IMR-90 (cell line): Measurements from ENCODE around the gene GPSM3. TPM values are rescaled to one million over a fixed set of nuclear protein-coding genes. Genes with fewer than 3 reads are reported as not detected.

Source experiments
- ATAC-seq: fragments of 200-7000 bp; cut with Tn5 transposase; 2 replicates; pipeline ENCODE4 v1.9.1; 2020; ENCODE audit warnings: low read depth, mild to moderate bottlenecking, moderate library complexity
- BruUV-seq: library from RNA; stranded (reverse); fragments of 400-500 nt; replicated peaks from 2 replicates; lab custom pipeline; 2021; lab: Mats Ljungman, UMichigan
- CTCF ChIA-PET: fragments of 300-600 bp; formaldehyde crosslinking; extraction: SDS; loops from one replicate; lab custom pipeline; 2021; ENCODE audit warnings: antibody characterized with exemption; lab: Yijun Ruan, JAX
- POLR2A ChIA-PET: fragments of 300-600 bp; sonication (Branson Sonifier 250); formaldehyde crosslinking; loops from one replicate; lab custom pipeline; 2022; ENCODE audit warnings: antibody characterized with exemption; ENCODE audit not compliant: unreplicated experiment; lab: Charles Lee
- DNase-seq: peaks from one replicate; pipeline ENCODE4 v3.0.0; 2013
- H2AFZ ChIP-seq: replicated peaks from 2 replicates; pipeline ENCODE3; 2013; ENCODE audit warnings: low read length, mild to moderate bottlenecking; ENCODE audit not compliant: poor library complexity
- H2AK5ac ChIP-seq: 2 replicates; pipeline ENCODE4 v1.6.1; 2013; ENCODE audit warnings: low read depth, low read length, inconsistent platforms
- H2AK9ac ChIP-seq: replicated peaks from 2 replicates; pipeline ENCODE3; 2013; ENCODE audit warnings: mild to moderate bottlenecking, low read depth, low read length, moderate library complexity; ENCODE audit not compliant: poor library complexity
- H2BK120ac ChIP-seq: 2 replicates; pipeline ENCODE4 v1.6.1; 2013; ENCODE audit warnings: low read depth, low read length, inconsistent platforms
- H2BK15ac ChIP-seq: 3 replicates; pipeline ENCODE4 v1.6.1; 2013; ENCODE audit warnings: low read depth, low read length, inconsistent platforms
- H2BK20ac ChIP-seq: 2 replicates; pipeline ENCODE4 v1.6.1; 2013; ENCODE audit warnings: low read depth, mild to moderate bottlenecking, inconsistent platforms, low read length, moderate library complexity
- H2BK5ac ChIP-seq: 2 replicates; pipeline ENCODE4 v1.6.1; 2013; ENCODE audit warnings: mild to moderate bottlenecking, low read depth, low read length, inconsistent platforms; ENCODE audit not compliant: poor library complexity, severe bottlenecking
- H3K14ac ChIP-seq: replicated peaks from 2 replicates; pipeline ENCODE4 v1.6.1; 2013; ENCODE audit warnings: low read depth, low read length, inconsistent platforms
- H3K18ac ChIP-seq: 2 replicates; pipeline ENCODE4 v1.6.1; 2013; ENCODE audit warnings: low read depth, low read length, control low read depth
- H3K23ac ChIP-seq: 2 replicates; pipeline ENCODE4 v1.6.1; 2013; ENCODE audit warnings: low read depth, low read length, inconsistent platforms
- H3K27ac ChIP-seq: 2 replicates; pipeline ENCODE4 v1.5.1; 2013; ENCODE audit warnings: mild to moderate bottlenecking, control low read depth, low read length; ENCODE audit not compliant: insufficient read depth
- H3K27me3 ChIP-seq: 2 replicates; pipeline ENCODE4 v1.6.1; 2013; ENCODE audit warnings: low read length; ENCODE audit not compliant: control insufficient read depth, insufficient read depth
- H3K36me3 ChIP-seq: 2 replicates; pipeline ENCODE4 v1.6.1; 2013; ENCODE audit warnings: low read length, mixed read lengths; ENCODE audit not compliant: control insufficient read depth, insufficient read depth
- H3K4ac ChIP-seq: 2 replicates; pipeline ENCODE4 v1.6.1; 2013; ENCODE audit warnings: low read depth, low read length, inconsistent platforms
- H3K4me1 ChIP-seq: 2 replicates; pipeline ENCODE4 v1.6.1; 2013; ENCODE audit warnings: low read length, mixed read lengths; ENCODE audit not compliant: control insufficient read depth, insufficient read depth
- H3K4me2 ChIP-seq: 2 replicates; pipeline ENCODE4 v1.6.1; 2013; ENCODE audit warnings: low read depth, mild to moderate bottlenecking, control low read depth, low read length, moderate library complexity
- H3K4me3 ChIP-seq: 2 replicates; pipeline ENCODE4 v1.5.1; 2013; ENCODE audit warnings: low read depth, mild to moderate bottlenecking, control low read depth, low read length, moderate library complexity; ENCODE audit not compliant: insufficient read depth
- H3K56ac ChIP-seq: 2 replicates; pipeline ENCODE4 v1.6.1; 2013; ENCODE audit warnings: low read length, inconsistent platforms; ENCODE audit not compliant: insufficient read depth; ENCODE audit errors: extremely low read depth
- H3K79me1 ChIP-seq, 2 experiments: 2 replicates each; pipeline ENCODE4 v1.6.1; 2013; ENCODE audit warnings: low read length in 2 of 2, inconsistent platforms in 1 of 2, low read depth in 1 of 2
- H3K9ac ChIP-seq: 2 replicates; pipeline ENCODE4 v1.6.1; 2013; ENCODE audit warnings: low read depth, low read length, control low read depth
- H3K9me1 ChIP-seq: 2 replicates; pipeline ENCODE4 v1.6.1; 2013; ENCODE audit warnings: low read length, inconsistent platforms; ENCODE audit not compliant: insufficient read depth
- H3K9me3 ChIP-seq: 2 replicates; pipeline ENCODE4 v1.6.1; 2013; ENCODE audit warnings: low read length; ENCODE audit not compliant: control insufficient read depth, insufficient read depth
- H4K20me1 ChIP-seq: 2 replicates; pipeline ENCODE4 v1.6.1; 2013; ENCODE audit warnings: low read length, inconsistent platforms; ENCODE audit not compliant: insufficient read depth
- H4K5ac ChIP-seq: 2 replicates; pipeline ENCODE4 v1.6.1; 2013; ENCODE audit warnings: mild to moderate bottlenecking, low read depth, low read length, control low read depth
- H4K8ac ChIP-seq, 2 experiments: 2 replicates each; pipeline ENCODE4 v1.6.1; 2013; ENCODE audit warnings: low read depth in 2 of 2, low read length in 2 of 2, control low read depth in 1 of 2, inconsistent platforms in 1 of 2
- H4K91ac ChIP-seq: 2 replicates; pipeline ENCODE4 v1.6.1; 2013; ENCODE audit warnings: low read depth, low read length, inconsistent platforms; ENCODE audit not compliant: insufficient read depth
- BHLHE40 ChIP-seq: fragments of 150-350 bp; IDR thresholded peaks from 2 replicates; pipeline ENCODE4 v1.6.1; 2016; ENCODE audit warnings: mild to moderate bottlenecking, low read depth, low read length
- CEBPB ChIP-seq: IDR thresholded peaks from 2 replicates; pipeline ENCODE4 v1.6.1; 2012; ENCODE audit warnings: low read depth, low read length, improper control_type of control experiment
- CHD1 ChIP-seq: IDR thresholded peaks from 2 replicates; pipeline ENCODE4 v1.6.1; 2012; ENCODE audit warnings: low read depth, low read length, improper control_type of control experiment
- FOS ChIP-seq: fragments of 150-350 bp; IDR thresholded peaks from 2 replicates; pipeline ENCODE4 v1.6.1; 2016; ENCODE audit warnings: low read depth, low read length
- MAFK ChIP-seq: IDR thresholded peaks from 2 replicates; pipeline ENCODE4 v1.6.1; 2012; ENCODE audit warnings: low read depth, low read length, improper control_type of control experiment
- MAZ ChIP-seq: IDR thresholded peaks from 2 replicates; pipeline ENCODE4 v1.6.1; 2012; ENCODE audit warnings: low read depth, mild to moderate bottlenecking, low read length, improper control_type of control experiment, moderate library complexity, borderline replicate concordance
- MXI1 ChIP-seq: IDR thresholded peaks from 2 replicates; pipeline ENCODE4 v1.6.1; 2012; ENCODE audit warnings: low read depth, mild to moderate bottlenecking, low read length, moderate library complexity, borderline replicate concordance
- NFE2L2 ChIP-seq: fragments of 150-350 bp; IDR thresholded peaks from 2 replicates; pipeline ENCODE4 v1.6.1; 2016; ENCODE audit warnings: low read depth, mild to moderate bottlenecking, low read length
- POLR2A ChIP-seq: IDR thresholded peaks from 2 replicates; pipeline ENCODE4 v1.6.1; 2012; ENCODE audit warnings: mild to moderate bottlenecking, low read depth, low read length
- RAD21 ChIP-seq: IDR thresholded peaks from 2 replicates; pipeline ENCODE4 v1.6.1; 2012; ENCODE audit warnings: low read length, improper control_type of control experiment
- RCOR1 ChIP-seq: IDR thresholded peaks from 2 replicates; pipeline ENCODE4 v1.6.1; 2012; ENCODE audit warnings: mild to moderate bottlenecking, low read length, improper control_type of control experiment; ENCODE audit not compliant: insufficient replicate concordance
- SMC3 ChIP-seq: fragments of 150-350 bp; IDR thresholded peaks from 2 replicates; pipeline ENCODE4 v1.6.1; 2016; ENCODE audit warnings: low read depth, mild to moderate bottlenecking, antibody characterized with exemption, low read length, moderate library complexity
- WGBS, 2 experiments: methylation state at CpG; one replicate each; pipeline versions ENCODE4 v1.1.5 to v1.1.7; 2013; ENCODE audit warnings: missing lambda C conversion rate in 2 of 2; ENCODE audit not compliant: insufficient read length in 1 of 2; ENCODE audit errors: extremely low coverage in 2 of 2; 5-methylcytosine and 5-hydroxymethylcytosine counted together
- dilution Hi-C: fragments of 300-500 bp; cut with HindIII; formaldehyde crosslinking; loops from one replicate; pipeline ENCODE4 v1.14.3; 2018; ENCODE audit warnings: low sequenced_read_pairs; ENCODE audit not compliant: unreplicated experiment
- in situ Hi-C: fragments of 300-500 bp; cut with MboI; formaldehyde crosslinking; loops from 3 replicates; pipeline ENCODE4 v1.14.3; 2019; ENCODE audit warnings: low sequenced_read_pairs, inconsistent platforms, mixed read lengths
- intact Hi-C: fragments of 100-400 bp; cut with micrococcal nuclease; formaldehyde crosslinking; loops from 2 replicates; pipeline ENCODE4 v1.10.0; 2022
- polyA plus RNA-seq, 3 experiments: library from polyadenylated mRNA; depleted of rRNA; stranded (reverse); fragments of >200 nt; gene quantifications; 2 replicates each; pipeline ENCODE4 v1.2.3, GENCODE V29; 2012; ENCODE audit warnings: low replicate concordance in 1 of 3
- total RNA-seq: library from RNA; depleted of rRNA; stranded (reverse); fragments of >200 nt; gene quantifications from 2 replicates; pipeline ENCODE4 v1.2.3, GENCODE V29; 2012
- TF ChIP-seq, protein P1 (sequence below): fragments of 150-350 bp; IDR thresholded peaks from 2 replicates; pipeline ENCODE4 v1.6.1; 2016; ENCODE audit warnings: low read depth, mild to moderate bottlenecking, low read length, moderate library complexity, borderline replicate concordance
- TF ChIP-seq, protein P2 (sequence below): fragments of 150-350 bp; IDR thresholded peaks from 2 replicates; pipeline ENCODE4 v1.6.1; 2017; ENCODE audit warnings: mild to moderate bottlenecking, antibody characterized with exemption, low read length, low read depth

Gene GPSM3
- total and polyA plus RNA-seq, 2 of the 4 experiments (the other 2 are of a cell fraction) = 3.0 to 9.8 TPM

DNA sequence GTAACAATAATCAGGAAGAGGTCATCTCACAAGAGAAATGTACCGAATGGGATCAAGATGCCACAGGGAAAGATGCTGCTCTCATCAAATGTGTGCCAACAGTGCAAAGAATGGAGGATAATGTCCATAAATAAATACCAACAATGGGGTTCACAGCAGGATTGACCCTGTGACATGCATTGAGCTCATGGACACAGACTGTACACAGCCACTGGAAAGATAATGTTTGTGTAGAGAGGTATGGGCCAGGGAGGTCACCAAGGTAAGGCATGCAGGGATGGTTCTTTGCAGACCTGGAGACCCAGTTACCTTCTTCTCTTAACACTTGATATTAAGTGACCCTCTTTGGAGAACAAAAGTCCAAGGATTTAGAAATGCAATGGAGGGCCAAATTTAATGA lies 18.0 kb downstream of the GPSM3 start:
- Histone ChIP-seq H3K27ac (no peak overlapping the region), H4K8ac (no peak overlapping the region), H2AK5ac (no peak overlapping the region), H3K18ac (no peak overlapping the region), H3K79me1 (peaks cover 35 to 74% of the 10 kb centered on the region in 2 experiments), H2BK5ac (no peak overlapping the region), H3K4me3 (no peak overlapping the region), H3K4ac (no peak overlapping the region), H3K4me1 (peaks cover 8% of the 10 kb centered on the region), H2AK9ac (no peak overlapping the region), H2BK20ac (no peak overlapping the region), H2AFZ (no peak overlapping the region), H3K9me1 (peaks cover 37% of the 10 kb centered on the region), H3K56ac (no peak overlapping the region), H2BK15ac (no peak overlapping the region), H3K4me2 (no peak overlapping the region), H3K9me3 (no peaks in the 10 kb centered on the region), H3K9ac (no peak overlapping the region), H3K23ac (no peak overlapping the region), H4K91ac (no peak overlapping the region), H3K27me3 (no peaks in the 10 kb centered on the region), H4K20me1 (peaks cover 3% of the 10 kb centered on the region; the same call in 1 of the 2 replicates), H3K14ac (no peak overlapping the region), H4K5ac (no peak overlapping the region), H2BK120ac (no peak overlapping the region), H3K36me3 (peaks cover 21% of the 10 kb centered on the region)
- CTCF ChIA-PET = no interaction called here
- intact Hi-C loops (no loop called here), dilution Hi-C loops (no loop called here), in situ Hi-C loops (loop anchor here (10.0 kb wide), 1 partner anchor 200 kb away; the partner anchor contains the start of gene DXO)
- POLR2A ChIA-PET = no interaction called here
- DNase-seq (no peak), ATAC-seq (no peak)
- TF ChIP-seq, protein P1, sequence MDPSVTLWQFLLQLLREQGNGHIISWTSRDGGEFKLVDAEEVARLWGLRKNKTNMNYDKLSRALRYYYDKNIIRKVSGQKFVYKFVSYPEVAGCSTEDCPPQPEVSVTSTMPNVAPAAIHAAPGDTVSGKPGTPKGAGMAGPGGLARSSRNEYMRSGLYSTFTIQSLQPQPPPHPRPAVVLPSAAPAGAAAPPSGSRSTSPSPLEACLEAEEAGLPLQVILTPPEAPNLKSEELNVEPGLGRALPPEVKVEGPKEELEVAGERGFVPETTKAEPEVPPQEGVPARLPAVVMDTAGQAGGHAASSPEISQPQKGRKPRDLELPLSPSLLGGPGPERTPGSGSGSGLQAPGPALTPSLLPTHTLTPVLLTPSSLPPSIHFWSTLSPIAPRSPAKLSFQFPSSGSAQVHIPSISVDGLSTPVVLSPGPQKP = no peak
- TF ChIP-seq RAD21 = no peak
- no peak for TF ChIP-seq BHLHE40
- TF ChIP-seq MXI1 = no peak
- TF ChIP-seq FOS = no peak
- no peak for TF ChIP-seq RCOR1
- no peak for TF ChIP-seq NFE2L2
- no peak for TF ChIP-seq MAZ
- no peak for TF ChIP-seq SMC3
- no peak for TF ChIP-seq CEBPB
- no peak for TF ChIP-seq POLR2A
- TF ChIP-seq, protein P2, sequence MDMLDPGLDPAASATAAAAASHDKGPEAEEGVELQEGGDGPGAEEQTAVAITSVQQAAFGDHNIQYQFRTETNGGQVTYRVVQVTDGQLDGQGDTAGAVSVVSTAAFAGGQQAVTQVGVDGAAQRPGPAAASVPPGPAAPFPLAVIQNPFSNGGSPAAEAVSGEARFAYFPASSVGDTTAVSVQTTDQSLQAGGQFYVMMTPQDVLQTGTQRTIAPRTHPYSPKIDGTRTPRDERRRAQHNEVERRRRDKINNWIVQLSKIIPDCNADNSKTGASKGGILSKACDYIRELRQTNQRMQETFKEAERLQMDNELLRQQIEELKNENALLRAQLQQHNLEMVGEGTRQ = no peak
- no peak for TF ChIP-seq CHD1
- TF ChIP-seq MAFK = no peak
- BruUV-seq = no TSS peak
- no CpG with 5 or more reads among the region's 1 CpG for WGBS, 2 experiments
